Ascending aorta (tissue), 2 donors: ENCODE measurements around the gene FAM20A. TPM values are rescaled to one million over a fixed set of nuclear protein-coding genes. Genes with fewer than 3 reads are reported as not detected.

Experiments
- DNase-seq, 2 donors: peaks; one replicate each; pipeline ENCODE4 v3.0.0-alpha.2; 2019; ENCODE audit warnings: low spot score in 2 of 2
- H3K27ac ChIP-seq, 2 donors: fragments of 200-600 bp; sonication (generic); one replicate each; pipeline ENCODE4 v1.5.1; 2016 to 2017; ENCODE audit warnings: mild to moderate bottlenecking in 1 of 2
- H3K27me3 ChIP-seq: fragments of 200-600 bp; sonication (generic); one replicate; pipeline ENCODE4 v1.5.1; 2017
- H3K36me3 ChIP-seq, 2 donors: fragments of 200-600 bp; sonication (generic); one replicate each; pipeline ENCODE4 v1.5.1; 2016
- H3K4me1 ChIP-seq, 2 donors: fragments of 200-600 bp; sonication (generic); one replicate each; pipeline ENCODE4 v1.5.1; 2016 to 2017; ENCODE audit warnings: mild to moderate bottlenecking in 1 of 2
- H3K4me3 ChIP-seq, 2 donors: fragments of 200-600 bp; sonication (generic); one replicate each; pipeline ENCODE4 v1.5.1; 2016 to 2017; ENCODE audit warnings: mild to moderate bottlenecking in 1 of 2
- H3K9me3 ChIP-seq, 2 donors: fragments of 200-600 bp; sonication (generic); one replicate each; pipeline ENCODE4 v1.5.1; 2016
- CTCF ChIP-seq, 3 experiments: fragments of 200-600 bp in 2 of 3; fragments of 450-650 bp in 1 of 3; sonication (generic) in 2 of 3; IDR thresholded peaks; one replicate each; pipeline ENCODE4 v1.5.1; 2016 to 2019; ENCODE audit warnings: antibody characterized with exemption in 3 of 3, mild to moderate bottlenecking in 1 of 3, moderate library complexity in 1 of 3
- intact Hi-C: fragments of 100-400 bp; cut with DNase I; formaldehyde crosslinking; loops from one replicate; pipeline ENCODE4 v1.15.1; 2023
- total RNA-seq: library from RNA; depleted of rRNA; stranded (reverse); fragments of >200 nt; gene quantifications from one replicate; pipeline ENCODE4 v1.1.0, GENCODE V29; 2016

FAM20A gene
- total RNA-seq, 1 donor from 2014 or later: 60.0 TPM

GRCh38 chr17:68568581-68568980, 32.6 kb downstream of the FAM20A start:
- no peak for TF ChIP-seq CTCF (IDR thresholded peaks at IDR 0.05)
- Histone ChIP-seq H3K36me3 (no peaks in the 10 kb centered on the region), H3K9me3 (no peaks in the 10 kb centered on the region), H3K27ac (no peak overlapping the region), H3K27me3 (no peaks in the 10 kb centered on the region), H3K4me1 (peaks cover 0 to 10% of the 10 kb centered on the region in 2 donors), H3K4me3 (no peak overlapping the region)
- intact Hi-C loops: no loop called here
- no peak for DNase-seq

GRCh38 chr17:68567581-68567980, 33.6 kb downstream of the FAM20A start:
- DNase-seq: no peak
- no peak overlapping the region for H3K27ac ChIP-seq
- H3K9me3 ChIP-seq: no peaks in the 10 kb centered on the region
- TF ChIP-seq CTCF (IDR thresholded peaks at IDR 0.05): no peak
- peaks cover 0 to 10% of the 10 kb centered on the region in 2 donors for H3K4me1 ChIP-seq
- intact Hi-C loops: no loop called here
- no peaks in the 10 kb centered on the region for H3K27me3 ChIP-seq
- no peak overlapping the region for H3K4me3 ChIP-seq
- H3K36me3 ChIP-seq: no peaks in the 10 kb centered on the region

- TF ChIP-seq CTCF (IDR thresholded peaks at IDR 0.05): no peak
- H3K27ac ChIP-seq: no peak overlapping the region
- H3K36me3 ChIP-seq: no peaks in the 10 kb centered on the region
These were observed 34.1 kb downstream of the FAM20A start for GRCh38 chr17:68567035-68567434.

GRCh38 chr17:68566442-68566738, 34.8 kb downstream of the FAM20A start:
- intact Hi-C loops: no loop called here
- Histone ChIP-seq H3K27ac (no peak overlapping the region), H3K9me3 (no peaks in the 10 kb centered on the region), H3K27me3 (no peaks in the 10 kb centered on the region), H3K4me3 (no peak overlapping the region), H3K36me3 (no peaks in the 10 kb centered on the region), H3K4me1 (peaks cover 0 to 10% of the 10 kb centered on the region in 2 donors)
- TF ChIP-seq CTCF (IDR thresholded peaks at IDR 0.05): no peak
- DNase-seq: no peak

More at GRCh38 chr17:68567035-68567434, 34.1 kb downstream of the FAM20A start:
- no peaks in the 10 kb centered on the region for H3K9me3 ChIP-seq
- intact Hi-C loops: no loop called here
- DNase-seq: no peak
- peaks cover 0 to 10% of the 10 kb centered on the region in 2 donors for H3K4me1 ChIP-seq
- no peaks in the 10 kb centered on the region for H3K27me3 ChIP-seq
- H3K4me3 ChIP-seq: no peak overlapping the region

GRCh38 chr17:68565661-68566441, 35.3 kb downstream of the FAM20A start:
- intact Hi-C loops: no loop called here
- DNase-seq: no peak
- no peak overlapping the region for H3K27ac ChIP-seq

More at GRCh38 chr17:68565661-68566441, 35.3 kb downstream of the FAM20A start:
- Histone ChIP-seq H3K4me1 (peaks cover 0 to 10% of the 10 kb centered on the region in 2 donors), H3K27me3 (no peaks in the 10 kb centered on the region), H3K9me3 (no peaks in the 10 kb centered on the region), H3K36me3 (no peaks in the 10 kb centered on the region), H3K4me3 (no peak overlapping the region)
- no peak for TF ChIP-seq CTCF (IDR thresholded peaks at IDR 0.05)
